Osteocyte (in vitro differentiated cells): ENCODE results near the gene HNRNPF. TPM values are rescaled to one million over a fixed set of nuclear protein-coding genes. Genes with fewer than 3 reads are reported as not detected.
A peak's percentile ranks its signal among the peaks of the same experiment; 100 is the strongest.

Source experiments
- DNase-seq: peaks from one replicate; pipeline ENCODE4 v3.0.0; 2021; ENCODE audit warnings: mixed read lengths; ENCODE audit not compliant: unreplicated experiment; ENCODE audit errors: extremely low spot score
- H3K27ac Mint-ChIP-seq: one replicate; pipeline ENCODE4 v1.8.0; 2021; ENCODE audit warnings: mild to moderate bottlenecking, mixed read lengths; ENCODE audit not compliant: unreplicated experiment
- H3K27me3 Mint-ChIP-seq: one replicate; pipeline ENCODE4 v1.8.0; 2021; ENCODE audit warnings: mixed read lengths; ENCODE audit not compliant: unreplicated experiment
- H3K36me3 Mint-ChIP-seq: one replicate; pipeline ENCODE4 v1.8.0; 2021; ENCODE audit warnings: mixed read lengths; ENCODE audit not compliant: unreplicated experiment
- H3K4me1 Mint-ChIP-seq: one replicate; pipeline ENCODE4 v1.8.0; 2021; ENCODE audit warnings: mixed read lengths; ENCODE audit not compliant: unreplicated experiment
- H3K4me3 Mint-ChIP-seq: one replicate; pipeline ENCODE4 v1.8.0; 2021; ENCODE audit warnings: mild to moderate bottlenecking, moderate library complexity, mixed read lengths; ENCODE audit not compliant: unreplicated experiment
- H3K9me3 Mint-ChIP-seq: one replicate; pipeline ENCODE4 v1.8.0; 2021; ENCODE audit warnings: mixed read lengths; ENCODE audit not compliant: unreplicated experiment
- total RNA-seq: library from RNA; stranded (reverse); gene quantifications from 2 replicates; pipeline ENCODE4 v1.2.1, GENCODE V29; 2021
- TF ChIP-seq, protein P1 (sequence below): fragments of 200-600 bp; sonication (generic); IDR thresholded peaks from 2 replicates; pipeline ENCODE4 v1.5.0; 2021; ENCODE audit warnings: antibody characterized with exemption, mild to moderate bottlenecking, moderate library complexity

Gene HNRNPF
- total RNA-seq, 1 donor from 2014 or later = 189 TPM

- Mint-ChIP-seq H3K36me3 (no peaks in the 10 kb centered on the region), H3K9me3 (no peaks in the 10 kb centered on the region), H3K4me3 (no peak overlapping the region), H3K4me1 (no peaks in the 10 kb centered on the region), H3K27me3 (no peaks in the 10 kb centered on the region), H3K27ac (no peak overlapping the region)
- DNase-seq = no peak
- TF ChIP-seq, protein P1, sequence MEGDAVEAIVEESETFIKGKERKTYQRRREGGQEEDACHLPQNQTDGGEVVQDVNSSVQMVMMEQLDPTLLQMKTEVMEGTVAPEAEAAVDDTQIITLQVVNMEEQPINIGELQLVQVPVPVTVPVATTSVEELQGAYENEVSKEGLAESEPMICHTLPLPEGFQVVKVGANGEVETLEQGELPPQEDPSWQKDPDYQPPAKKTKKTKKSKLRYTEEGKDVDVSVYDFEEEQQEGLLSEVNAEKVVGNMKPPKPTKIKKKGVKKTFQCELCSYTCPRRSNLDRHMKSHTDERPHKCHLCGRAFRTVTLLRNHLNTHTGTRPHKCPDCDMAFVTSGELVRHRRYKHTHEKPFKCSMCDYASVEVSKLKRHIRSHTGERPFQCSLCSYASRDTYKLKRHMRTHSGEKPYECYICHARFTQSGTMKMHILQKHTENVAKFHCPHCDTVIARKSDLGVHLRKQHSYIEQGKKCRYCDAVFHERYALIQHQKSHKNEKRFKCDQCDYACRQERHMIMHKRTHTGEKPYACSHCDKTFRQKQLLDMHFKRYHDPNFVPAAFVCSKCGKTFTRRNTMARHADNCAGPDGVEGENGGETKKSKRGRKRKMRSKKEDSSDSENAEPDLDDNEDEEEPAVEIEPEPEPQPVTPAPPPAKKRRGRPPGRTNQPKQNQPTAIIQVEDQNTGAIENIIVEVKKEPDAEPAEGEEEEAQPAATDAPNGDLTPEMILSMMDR = no peak
Observed at GRCh38 chr10:43370671-43371215, 38.2 kb downstream of the HNRNPF start.

GRCh38 chr10:43369921-43370320 lies 39.1 kb downstream of the HNRNPF start:
- H3K4me3 Mint-ChIP-seq = no peak overlapping the region
- TF ChIP-seq, protein P1 = no peak
- no peaks in the 10 kb centered on the region for H3K36me3 Mint-ChIP-seq
- H3K4me1 Mint-ChIP-seq = no peaks in the 10 kb centered on the region
- H3K27ac Mint-ChIP-seq = no peak overlapping the region
- H3K9me3 Mint-ChIP-seq = no peaks in the 10 kb centered on the region
- no peaks in the 10 kb centered on the region for H3K27me3 Mint-ChIP-seq
- no peak for DNase-seq

GRCh38 chr10:43365001-43365400 lies 44.0 kb downstream of the HNRNPF start:
- Mint-ChIP-seq H3K4me3 (no peak overlapping the region), H3K9me3 (no peaks in the 10 kb centered on the region), H3K36me3 (no peaks in the 10 kb centered on the region), H3K27me3 (peaks cover 3% of the 10 kb centered on the region), H3K27ac (no peak overlapping the region), H3K4me1 (peaks cover 2% of the 10 kb centered on the region)
- DNase-seq = no peak
- TF ChIP-seq, protein P1 = no peak

- TF ChIP-seq, protein P1 = peak; percentile 17
- H3K27me3 Mint-ChIP-seq = peaks cover 3% of the 10 kb centered on the region
- H3K4me1 Mint-ChIP-seq = peaks cover 2% of the 10 kb centered on the region
- DNase-seq = no peak
- H3K4me3 Mint-ChIP-seq = peak overlapping the region; percentile 57
- no peaks in the 10 kb centered on the region for H3K36me3 Mint-ChIP-seq
- H3K27ac Mint-ChIP-seq = no peak overlapping the region
- H3K9me3 Mint-ChIP-seq = no peaks in the 10 kb centered on the region
Observed at GRCh38 chr10:43362191-43362839, 46.7 kb downstream of the HNRNPF start.

GRCh38 chr10:43361547-43362190 lies 47.3 kb downstream of the HNRNPF start:
- no peak for DNase-seq
- Mint-ChIP-seq H3K4me1 (peaks cover 2% of the 10 kb centered on the region), H3K27me3 (peaks cover 3% of the 10 kb centered on the region), H3K4me3 (peak overlapping the region; percentile 57), H3K27ac (no peak overlapping the region), H3K9me3 (no peaks in the 10 kb centered on the region), H3K36me3 (no peaks in the 10 kb centered on the region)
- TF ChIP-seq, protein P1 = no peak
